Activated CD4-positive, alpha-beta T cell treated with anti-CD3 and anti-CD28 coated beads for 36 hours (primary cell): ENCODE measurements around the gene ELP1. TPM values are rescaled to one million over a fixed set of nuclear protein-coding genes. Genes with fewer than 3 reads are reported as not detected.
"Not testable (repeated sequence)": the region's sequence is repeated elsewhere in the genome, so short reads cannot be mapped to it uniquely, and the experiment has no call there.

Experiments used
- ATAC-seq: fragments of 200-7000 bp; cut with Tn5 transposase; one replicate; pipeline ENCODE4 v1.10.0; 2021; ENCODE audit warnings: mild to moderate bottlenecking, moderate library complexity
- CTCF ChIA-PET: fragments of 350-600 bp; sonication (Branson Sonifier 250); formaldehyde crosslinking; loops from one replicate; lab custom pipeline; 2021; ENCODE audit warnings: antibody characterized with exemption; lab: Charles Lee
- POLR2A ChIA-PET: fragments of 350-600 bp; sonication (Branson Sonifier 250); formaldehyde crosslinking; loops from one replicate; lab custom pipeline; 2021; ENCODE audit warnings: antibody characterized with exemption, inconsistent platforms; lab: Charles Lee
- DNase-seq: peaks from one replicate; pipeline ENCODE4 v3.0.0-alpha.2; 2020
- H3K27ac Mint-ChIP-seq: one replicate; pipeline ENCODE4 v1.8.0; 2021; ENCODE audit warnings: mixed read lengths
- H3K27me3 Mint-ChIP-seq: one replicate; pipeline ENCODE4 v1.8.0; 2021; ENCODE audit warnings: mixed read lengths
- H3K36me3 Mint-ChIP-seq: one replicate; pipeline ENCODE4 v1.8.0; 2021; ENCODE audit warnings: low read depth, mixed read lengths
- H3K4me1 Mint-ChIP-seq: one replicate; pipeline ENCODE4 v1.8.0; 2021; ENCODE audit warnings: mixed read lengths
- H3K4me3 Mint-ChIP-seq: one replicate; pipeline ENCODE4 v1.8.0; 2021; ENCODE audit warnings: mild to moderate bottlenecking, moderate library complexity, mixed read lengths
- H3K9me3 Mint-ChIP-seq: one replicate; pipeline ENCODE4 v1.8.0; 2021; ENCODE audit warnings: low read depth, mixed read lengths
- intact Hi-C, 2 experiments: fragments of 100-400 bp; cut with DNase I in 1 of 2; cut with micrococcal nuclease in 1 of 2; formaldehyde crosslinking; loops; one replicate each; pipeline versions ENCODE4 v1.14.2 to v1.15.1; 2022 to 2024; cut with DNase I, micrococcal nuclease
- total RNA-seq, 2 experiments: library from RNA; stranded (reverse); gene quantifications; one replicate each; pipeline ENCODE4 v1.2.3, GENCODE V29; 2021

ELP1 gene
- total RNA-seq, 2 experiments from 2014 or later, result 31.1 to 58.0 TPM

DNA sequence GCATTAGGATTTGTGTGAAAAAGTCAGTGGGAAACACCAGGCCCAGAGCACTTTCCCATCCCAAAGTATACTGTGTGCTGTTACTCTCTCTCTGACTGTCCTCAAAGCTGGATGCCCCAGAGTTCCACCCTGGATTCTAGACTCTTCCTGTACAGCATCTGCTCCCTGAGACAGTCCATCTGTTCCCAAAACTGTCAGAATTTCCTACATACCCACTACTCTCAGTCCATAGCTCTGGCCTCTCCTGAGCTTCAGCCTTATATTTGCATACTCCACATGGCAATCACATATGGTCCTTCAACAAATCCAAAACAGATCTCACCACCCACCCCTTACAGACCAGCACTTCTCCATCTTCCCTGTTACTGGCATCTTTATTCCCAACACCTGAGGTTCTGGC, 9.5 kb downstream of the ELP1 start:
- ChIA-PET POLR2A (no interaction called here), CTCF (no interaction called here)
- no peaks in the 10 kb centered on the region for H3K4me1 Mint-ChIP-seq
- peaks cover 47% of the 10 kb centered on the region for H3K36me3 Mint-ChIP-seq
- H3K27ac Mint-ChIP-seq, result no peak overlapping the region
- intact Hi-C loops, result no loop called here
- no peak overlapping the region for H3K4me3 Mint-ChIP-seq
- no peaks in the 10 kb centered on the region for H3K27me3 Mint-ChIP-seq
- ATAC-seq (no peak), DNase-seq (no peak)
- no peaks in the 10 kb centered on the region for H3K9me3 Mint-ChIP-seq

DNA sequence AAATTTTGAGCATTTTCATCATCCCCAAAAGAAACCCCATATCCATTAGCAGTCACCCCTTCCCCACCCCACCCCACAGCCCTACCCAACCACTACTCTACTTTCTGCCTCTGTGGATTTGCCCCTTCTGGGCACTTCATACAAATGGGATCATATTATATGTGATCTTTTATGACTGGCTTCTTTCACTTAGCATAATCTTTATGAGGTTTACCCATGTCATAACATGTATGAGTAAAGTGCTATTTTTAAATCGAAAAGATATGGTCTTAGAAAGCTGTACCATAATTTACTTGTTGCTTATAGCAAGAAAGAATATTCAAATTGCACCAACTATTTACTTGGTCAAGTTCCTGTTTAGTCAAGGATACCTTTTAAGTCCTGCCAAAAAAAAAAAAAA, 12.7 kb downstream of the ELP1 start:
- peaks cover 49% of the 10 kb centered on the region for H3K36me3 Mint-ChIP-seq
- intact Hi-C loops, result no loop called here
- ChIA-PET CTCF (interaction anchor here (0.6 kb wide), 1 partner anchor 100 kb away, joined by 3 read pairs; no protein-coding TSS in a partner anchor), POLR2A (no interaction called here)
- H3K9me3 Mint-ChIP-seq, result no peaks in the 10 kb centered on the region
- H3K27me3 Mint-ChIP-seq, result no peaks in the 10 kb centered on the region
- ATAC-seq (no peak), DNase-seq (no peak)
- no peaks in the 10 kb centered on the region for H3K4me1 Mint-ChIP-seq
- no peak overlapping the region for H3K4me3 Mint-ChIP-seq
- no peak overlapping the region for H3K27ac Mint-ChIP-seq

DNA sequence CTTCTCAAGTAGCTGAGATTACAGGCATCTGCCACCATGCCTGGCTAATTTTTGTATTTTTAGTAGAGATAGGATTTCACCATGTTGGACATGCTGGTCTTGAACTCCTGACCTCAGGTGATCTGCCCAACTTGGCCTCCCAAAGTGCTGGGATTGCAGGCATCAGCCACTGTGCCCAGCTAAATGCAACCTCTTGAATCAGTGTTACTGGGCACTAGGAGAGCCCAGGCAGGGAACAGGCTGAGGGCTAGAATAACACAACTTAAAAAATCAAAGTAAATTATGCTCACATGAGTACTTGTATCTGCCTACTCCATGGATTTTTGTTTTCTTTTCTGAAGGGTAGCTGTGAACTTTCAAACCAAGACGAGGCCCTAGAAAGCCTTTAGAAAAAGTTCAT, 13.5 kb downstream of the ELP1 start:
- ATAC-seq, H3K27me3 Mint-ChIP-seq, DNase-seq, H3K9me3 Mint-ChIP-seq, POLR2A ChIA-PET, intact Hi-C loops, H3K4me1 Mint-ChIP-seq, H3K4me3 Mint-ChIP-seq, CTCF ChIA-PET, H3K27ac Mint-ChIP-seq: not testable (repeated sequence)
- peaks cover 49% of the 10 kb centered on the region for H3K36me3 Mint-ChIP-seq

DNA sequence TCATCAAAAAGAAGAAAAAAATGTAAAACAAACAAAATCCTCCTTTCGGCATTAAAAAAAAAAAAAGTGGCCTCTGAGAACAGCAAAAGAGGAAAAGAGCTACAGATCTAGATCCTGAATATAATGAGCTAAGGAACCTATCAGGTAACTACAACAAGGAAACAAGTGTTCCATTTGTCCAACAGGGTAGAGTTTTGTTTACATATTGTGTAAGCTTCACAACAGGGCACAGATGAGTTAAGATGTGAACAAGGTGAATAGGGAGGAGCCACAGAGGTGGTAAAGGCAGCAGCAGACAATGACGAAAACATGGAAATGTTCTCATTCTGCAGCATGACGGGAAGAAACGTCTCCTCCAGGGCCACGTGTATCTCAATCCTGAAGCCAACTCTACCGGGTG, 14.4 kb downstream of the ELP1 start:
- intact Hi-C loops, result no loop called here
- H3K36me3 Mint-ChIP-seq, result peaks cover 42% of the 10 kb centered on the region
- no peak for DNase-seq
- peak overlapping the region; percentile 20 for H3K27ac Mint-ChIP-seq
- no peak overlapping the region for H3K4me3 Mint-ChIP-seq
- no peak for ATAC-seq
- H3K4me1 Mint-ChIP-seq, result no peaks in the 10 kb centered on the region
- POLR2A ChIA-PET, result interaction anchor here (0.6 kb wide), 1 partner anchor 79 kb away, joined by 5 read pairs; no protein-coding TSS in a partner anchor
- no peaks in the 10 kb centered on the region for H3K27me3 Mint-ChIP-seq
- CTCF ChIA-PET, result interaction anchor here (0.6 kb wide), 1 partner anchor 304 kb away, joined by 3 read pairs; no protein-coding TSS in a partner anchor
- no peaks in the 10 kb centered on the region for H3K9me3 Mint-ChIP-seq

DNA sequence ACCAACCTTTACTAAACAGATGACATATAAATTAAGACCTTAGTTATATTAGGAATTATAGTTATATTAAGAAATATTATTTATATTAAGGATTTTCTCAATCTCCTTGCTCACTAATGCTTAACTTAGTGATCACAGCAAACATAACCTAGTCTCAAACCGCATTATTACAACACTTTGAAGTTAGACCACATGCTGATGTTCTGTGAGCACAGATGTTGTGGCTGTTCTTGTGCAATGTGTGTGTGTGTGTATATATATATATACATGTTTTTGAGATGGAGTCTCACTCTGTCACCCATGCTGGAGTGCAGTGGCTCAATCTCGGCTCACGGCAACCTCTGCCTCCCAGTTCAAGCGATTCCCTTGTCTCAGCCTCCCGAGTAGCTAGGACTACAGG, 20.5 kb downstream of the ELP1 start:
- DNase-seq, result no peak
- CTCF ChIA-PET, result interaction anchor here (0.7 kb wide), 1 partner anchor 28 kb away, joined by 4 read pairs; no protein-coding TSS in a partner anchor
- peaks cover 58% of the 10 kb centered on the region for H3K36me3 Mint-ChIP-seq
- H3K27me3 Mint-ChIP-seq, result no peaks in the 10 kb centered on the region
- no peak for ATAC-seq
- peaks cover 10% of the 10 kb centered on the region for H3K4me1 Mint-ChIP-seq
- intact Hi-C loops, result no loop called here
- H3K9me3 Mint-ChIP-seq, result no peaks in the 10 kb centered on the region
- H3K27ac Mint-ChIP-seq, result no peak overlapping the region
- no peak overlapping the region for H3K4me3 Mint-ChIP-seq
- POLR2A ChIA-PET, result no interaction called here

DNA sequence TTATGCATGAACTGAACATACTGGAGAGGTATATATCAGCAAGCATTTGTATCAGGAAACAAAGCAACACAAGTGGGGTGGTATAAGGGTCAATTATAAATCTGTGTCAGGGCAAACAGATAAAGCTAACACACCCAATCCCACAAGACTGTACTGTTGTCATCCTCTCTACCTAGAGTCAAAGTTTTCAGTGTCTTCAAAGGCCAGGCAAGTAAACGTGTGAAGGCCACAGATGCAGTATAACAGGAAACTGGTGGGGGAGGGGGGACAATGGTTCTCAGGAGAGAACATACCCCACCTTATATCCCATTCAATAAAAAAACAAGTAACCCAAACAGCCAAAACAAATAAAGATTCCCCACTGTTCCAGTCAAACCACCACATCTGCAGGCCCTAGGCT, 22.1 kb downstream of the ELP1 start:
- ATAC-seq (peak; percentile 44), DNase-seq (no peak)
- Mint-ChIP-seq H3K4me3 (no peak overlapping the region), H3K36me3 (peaks cover 54% of the 10 kb centered on the region), H3K27me3 (no peaks in the 10 kb centered on the region), H3K27ac (no peak overlapping the region), H3K9me3 (no peaks in the 10 kb centered on the region), H3K4me1 (peaks cover 10% of the 10 kb centered on the region)
- intact Hi-C loops, result no loop called here
- ChIA-PET POLR2A (no interaction called here), CTCF (no interaction called here)

DNA sequence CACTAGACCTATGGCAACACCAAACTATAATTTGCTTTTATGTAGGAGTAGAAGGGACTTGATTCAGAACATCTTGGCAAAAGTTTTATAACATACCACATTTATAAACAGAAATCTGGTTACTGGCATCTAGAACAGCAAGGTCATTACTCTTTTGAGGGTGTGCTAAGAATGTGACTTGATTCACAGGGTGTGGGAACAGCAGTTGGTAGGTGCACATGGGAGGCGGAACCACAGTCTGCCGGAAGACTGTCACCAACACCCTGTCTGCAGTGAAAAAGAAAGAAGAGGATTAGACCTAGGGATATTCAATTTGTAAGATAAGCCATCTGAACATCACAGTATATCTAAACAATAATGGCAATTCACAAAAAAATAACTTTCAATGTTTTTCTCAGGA, 23.0 kb downstream of the ELP1 start:
- POLR2A ChIA-PET, result no interaction called here
- Mint-ChIP-seq H3K4me3 (no peak overlapping the region), H3K4me1 (peaks cover 10% of the 10 kb centered on the region), H3K36me3 (peaks cover 53% of the 10 kb centered on the region), H3K27ac (peak overlapping the region; percentile 9), H3K9me3 (no peaks in the 10 kb centered on the region), H3K27me3 (no peaks in the 10 kb centered on the region)
- DNase-seq (no peak), ATAC-seq (no peak)
- intact Hi-C loops, result no loop called here
- CTCF ChIA-PET, result interaction anchor here (0.6 kb wide), 1 partner anchor 100 kb away, joined by 3 read pairs; no protein-coding TSS in a partner anchor

DNA sequence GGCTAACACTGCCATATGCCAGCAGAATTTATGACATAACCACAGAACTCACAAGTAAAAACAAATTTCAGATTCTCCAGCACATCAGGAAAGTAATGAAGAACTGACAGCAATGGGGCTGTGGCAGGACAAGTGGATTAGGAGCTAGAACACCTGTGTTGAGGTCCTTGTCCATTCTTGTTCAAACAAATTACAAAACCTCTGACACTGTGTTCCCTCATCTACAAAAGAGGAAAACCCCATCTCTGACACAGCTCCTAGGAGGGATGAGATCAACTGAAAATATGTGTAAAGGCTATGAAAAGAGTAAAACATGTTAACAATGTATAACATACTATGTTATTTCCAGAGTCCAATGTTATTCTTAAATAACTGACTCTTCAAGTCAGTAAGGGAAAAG, 23.5 kb downstream of the ELP1 start:
- POLR2A ChIA-PET, result no interaction called here
- H3K27me3 Mint-ChIP-seq, result no peaks in the 10 kb centered on the region
- H3K9me3 Mint-ChIP-seq, result no peaks in the 10 kb centered on the region
- peaks cover 10% of the 10 kb centered on the region for H3K4me1 Mint-ChIP-seq
- H3K27ac Mint-ChIP-seq, result no peak overlapping the region
- peaks cover 49% of the 10 kb centered on the region for H3K36me3 Mint-ChIP-seq
- no peak for ATAC-seq
- CTCF ChIA-PET, result interaction anchor here (0.6 to 1.4 kb wide), 3 partner anchors 12 to 100 kb away, joined by 3 to 4 read pairs (median 4); no protein-coding TSS in a partner anchor
- intact Hi-C loops, result no loop called here
- DNase-seq, result no peak
- no peak overlapping the region for H3K4me3 Mint-ChIP-seq

DNA sequence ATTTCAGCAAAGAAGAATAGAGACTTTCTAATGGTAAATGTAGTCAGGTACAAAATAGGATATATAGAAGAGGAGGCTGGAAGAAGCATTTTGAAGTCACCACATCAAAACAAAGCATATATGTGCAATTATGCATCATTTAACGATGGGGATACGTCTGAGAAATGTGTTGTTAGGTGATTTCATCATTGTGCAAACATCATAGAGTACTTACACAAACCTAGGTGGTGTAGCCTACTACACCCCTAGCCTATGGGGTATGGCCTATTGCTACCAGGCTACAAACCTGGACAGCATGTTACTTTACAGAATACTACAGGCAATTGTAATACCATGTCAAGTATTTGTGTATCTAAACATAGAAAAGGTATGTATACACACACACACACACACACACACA, 28.4 kb downstream of the ELP1 start:
- H3K9me3 Mint-ChIP-seq, result no peaks in the 10 kb centered on the region
- no peak overlapping the region for H3K4me3 Mint-ChIP-seq
- H3K27me3 Mint-ChIP-seq, result no peaks in the 10 kb centered on the region
- H3K27ac Mint-ChIP-seq, result no peak overlapping the region
- ChIA-PET CTCF (no interaction called here), POLR2A (no interaction called here)
- intact Hi-C loops, result no loop called here
- no peaks in the 10 kb centered on the region for H3K4me1 Mint-ChIP-seq
- ATAC-seq (no peak), DNase-seq (no peak)
- H3K36me3 Mint-ChIP-seq, result peaks cover 47% of the 10 kb centered on the region

DNA sequence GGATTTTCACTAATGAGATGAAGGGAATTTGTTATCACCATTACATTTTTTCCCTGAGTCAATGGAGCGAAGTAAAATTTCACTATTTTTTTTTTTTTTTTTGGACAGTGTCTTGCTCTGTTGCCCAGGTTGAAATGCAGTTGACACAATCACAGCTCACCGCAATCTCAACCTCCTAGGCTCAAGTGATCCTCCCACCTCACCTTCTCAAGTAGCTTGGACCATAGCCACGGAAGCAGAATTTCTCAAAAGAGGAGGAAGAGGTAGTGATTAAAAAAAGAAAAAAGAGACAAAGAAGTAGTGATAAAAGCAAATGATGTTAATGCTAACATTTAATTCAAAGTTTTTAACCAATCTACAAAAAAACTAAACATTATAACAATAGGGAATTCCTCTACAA, 29.8 kb downstream of the ELP1 start:
- POLR2A ChIA-PET, result no interaction called here
- H3K4me3 Mint-ChIP-seq, result no peak overlapping the region
- intact Hi-C loops, result no loop called here
- H3K36me3 Mint-ChIP-seq, result peaks cover 45% of the 10 kb centered on the region
- H3K27ac Mint-ChIP-seq, result no peak overlapping the region
- CTCF ChIA-PET, result interaction anchor here (1.7 kb wide), 1 partner anchor 8 kb away, joined by 3 read pairs; no protein-coding TSS in a partner anchor
- DNase-seq (no peak), ATAC-seq (no peak)
- H3K27me3 Mint-ChIP-seq, result no peaks in the 10 kb centered on the region
- H3K4me1 Mint-ChIP-seq, result no peaks in the 10 kb centered on the region
- no peaks in the 10 kb centered on the region for H3K9me3 Mint-ChIP-seq

DNA sequence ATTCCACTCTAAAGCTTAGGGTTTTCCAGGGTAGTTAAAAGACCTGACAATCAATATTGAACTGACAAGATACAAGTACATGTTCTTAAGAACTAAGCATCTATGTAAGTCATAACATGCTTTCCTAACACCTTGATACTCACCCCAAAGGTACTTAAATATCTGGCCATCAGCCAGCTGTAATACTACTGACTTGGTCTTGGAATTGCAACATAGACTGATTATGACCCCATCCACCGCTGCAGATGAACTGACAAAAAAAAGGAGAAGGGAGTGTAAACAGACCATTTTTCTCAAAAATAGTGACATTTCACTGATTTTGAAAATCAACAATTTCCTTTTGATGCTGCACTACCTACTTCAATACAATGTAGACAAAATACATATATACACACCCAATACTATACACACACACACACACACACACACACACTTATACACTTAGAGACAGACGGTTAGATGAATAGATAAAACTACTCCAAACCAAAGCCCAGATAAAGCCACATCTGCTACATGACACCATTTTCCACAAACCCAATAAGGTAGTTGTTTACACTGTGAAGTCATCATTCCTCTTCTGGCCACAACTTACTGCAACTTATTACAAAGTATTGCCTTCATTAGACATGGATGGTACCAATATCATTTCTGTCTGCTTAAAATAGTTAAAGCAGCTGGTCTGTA, 30.4 kb downstream of the ELP1 start:
- ATAC-seq (no peak), DNase-seq (no peak)
- CTCF ChIA-PET, result interaction anchor here (1.7 kb wide), 1 partner anchor 8 kb away, joined by 3 read pairs; no protein-coding TSS in a partner anchor
- no peaks in the 10 kb centered on the region for H3K9me3 Mint-ChIP-seq
- POLR2A ChIA-PET, result no interaction called here
- no peaks in the 10 kb centered on the region for H3K4me1 Mint-ChIP-seq
- intact Hi-C loops, result no loop called here
- H3K4me3 Mint-ChIP-seq, result no peak overlapping the region
- H3K27me3 Mint-ChIP-seq, result no peaks in the 10 kb centered on the region
- peaks cover 44% of the 10 kb centered on the region for H3K36me3 Mint-ChIP-seq
- no peak overlapping the region for H3K27ac Mint-ChIP-seq

DNA sequence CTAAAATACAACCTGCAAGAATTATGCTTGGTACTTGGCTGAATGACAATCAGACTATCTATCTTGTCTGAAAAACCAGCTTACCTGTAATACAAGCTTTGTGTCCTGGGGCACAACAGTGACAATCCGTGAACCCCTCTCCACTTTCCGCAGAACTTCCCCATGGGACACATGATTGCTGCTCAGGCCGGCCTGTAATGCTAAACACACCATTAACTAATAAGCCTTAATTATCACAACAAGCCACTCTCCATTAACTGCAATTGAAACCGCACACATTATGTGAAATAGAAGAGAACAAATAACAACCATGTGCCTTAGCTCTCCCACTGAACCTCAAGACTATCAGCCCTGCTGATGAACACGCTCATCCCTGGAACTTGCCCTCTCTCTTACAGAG, 33.7 kb downstream of the ELP1 start:
- no peak for ATAC-seq
- Mint-ChIP-seq H3K4me1 (no peaks in the 10 kb centered on the region), H3K27ac (no peak overlapping the region), H3K4me3 (no peak overlapping the region), H3K36me3 (peaks cover 49% of the 10 kb centered on the region), H3K27me3 (no peaks in the 10 kb centered on the region), H3K9me3 (no peaks in the 10 kb centered on the region)
- ChIA-PET CTCF (interaction anchor here (0.6 kb wide), 1 partner anchor 250 kb away, joined by 3 read pairs; no protein-coding TSS in a partner anchor), POLR2A (no interaction called here)
- no peak for DNase-seq
- intact Hi-C loops, result no loop called here
